Stimulated activated CD4-positive, alpha-beta T cell treated with anti-CD3 and anti-CD28 coated beads, Interleukin-2, amount 100 ng/mL, for 4 hours (primary cell): ENCODE results near the gene CLIC1.

Experiments
- DNase-seq: peaks from one replicate; pipeline ENCODE4 v3.0.0-alpha.2; 2020; ENCODE audit warnings: low read depth

CLIC1 gene

GRCh38 chr6:31737991-31738979 lies 2.0 kb upstream of the CLIC1 start:
- DNase-seq: peak; percentile 59

- no peak for DNase-seq
These were observed 1.1 kb upstream of the CLIC1 start for GRCh38 chr6:31737315-31737990.

GRCh38 chr6:31736768-31737314 lies 511 bp upstream of the CLIC1 start:
- no peak for DNase-seq

- DNase-seq: peak; percentile 31
These were observed 1.4 kb downstream of the CLIC1 start for GRCh38 chr6:31734821-31735406.

- no peak for DNase-seq
These were observed 2.0 kb downstream of the CLIC1 start for GRCh38 chr6:31734247-31734820.

GRCh38 chr6:31733734-31734133 lies 2.6 kb downstream of the CLIC1 start:
- DNase-seq: no peak

GRCh38 chr6:31732029-31732428 lies 4.3 kb downstream of the CLIC1 start:
- DNase-seq: no peak

GRCh38 chr6:31730631-31731086 lies 5.7 kb downstream of the CLIC1 start:
- no peak for DNase-seq

GRCh38 chr6:31729979-31730630 lies 6.2 kb downstream of the CLIC1 start:
- peak; percentile 50 for DNase-seq

- peak; percentile 73 for DNase-seq
These were observed 6.8 kb downstream of the CLIC1 start for GRCh38 chr6:31729515-31729978.

- DNase-seq: no peak
These were observed 7.4 kb downstream of the CLIC1 start, which contains the start of gene DDAH2 for GRCh38 chr6:31728767-31729514. TSS of gene DDAH2 (minus strand) at chr6:31729299. CDS start at chr6:31729161, 138 bp downstream.

GRCh38 chr6:31727717-31728671 lies 8.3 kb downstream of the CLIC1 start:
- no peak for DNase-seq

- DNase-seq: no peak
These were observed 9.2 kb downstream of the CLIC1 start for GRCh38 chr6:31727034-31727716.

- no peak for DNase-seq
These were observed 10.6 kb downstream of the CLIC1 start for GRCh38 chr6:31725502-31726350.

GRCh38 chr6:31723980-31724691 lies 12.2 kb downstream of the CLIC1 start:
- DNase-seq: no peak

- no peak for DNase-seq
These were observed 12.9 kb downstream of the CLIC1 start, which contains the start of gene MPIG6B for GRCh38 chr6:31723245-31723979. TSS of gene MPIG6B (plus strand) at chr6:31723373. CDS start at chr6:31723384, 11 bp downstream.
